H1 (cell line): ENCODE results near the gene SEMA3B. TPM values are rescaled to one million over a fixed set of nuclear protein-coding genes. Genes with fewer than 3 reads are reported as not detected.
A peak's percentile ranks its signal among the peaks of the same experiment; 100 is the strongest.

Experiments
- ASH2L ChIP-seq: fragments of 200-600, 300-600 bp; sonication (generic); IDR thresholded peaks from one replicate; pipeline ENCODE4 v1.7.1; 2017; ENCODE audit warnings: low read length
- BRCA1 ChIP-seq: IDR thresholded peaks from 2 replicates; pipeline ENCODE4 v1.6.1; 2012; ENCODE audit warnings: low read depth, low read length, improper control_type of control experiment
- CBX8 ChIP-seq: fragments of 300-800, 300-1000 bp; sonication (generic); IDR thresholded peaks from 2 replicates; pipeline ENCODE4 v1.7.1; 2016; ENCODE audit warnings: low read depth, low read length, borderline replicate concordance
- CEBPB ChIP-seq: IDR thresholded peaks from 2 replicates; pipeline ENCODE4 v1.6.1; 2012; ENCODE audit warnings: low read depth, low read length
- CHD1 ChIP-seq: IDR thresholded peaks from 2 replicates; pipeline ENCODE4 v1.6.1; 2012; ENCODE audit warnings: low read depth, low read length, improper control_type of control experiment
- CREB1 ChIP-seq: IDR thresholded peaks from 2 replicates; pipeline ENCODE4 v1.6.1; 2012; ENCODE audit warnings: inconsistent platforms
- EP300 ChIP-seq, 2 experiments: IDR thresholded peaks; 1 replicate in 1 of 2; 2 replicates in 1 of 2; pipeline ENCODE4 v1.6.1; 2011 to 2012; ENCODE audit warnings: low read depth in 2 of 2, low read length in 2 of 2, mild to moderate bottlenecking in 2 of 2, borderline replicate concordance in 1 of 2, inconsistent platforms in 1 of 2, moderate library complexity in 1 of 2
- GTF2F1 ChIP-seq: IDR thresholded peaks from 2 replicates; pipeline ENCODE4 v1.6.1; 2012; ENCODE audit warnings: low read depth, low read length, improper control_type of control experiment, borderline replicate concordance
- HDAC2 ChIP-seq, 2 experiments: fragments of 300-600 bp in 1 of 2; sonication (generic) in 1 of 2; IDR thresholded peaks; 2 replicates each; pipeline ENCODE4 v1.6.1; 2011 to 2012; ENCODE audit warnings: low read depth in 2 of 2, low read length in 2 of 2, mild to moderate bottlenecking in 2 of 2, moderate library complexity in 2 of 2, borderline replicate concordance in 1 of 2, inconsistent platforms in 1 of 2
- HDAC6 ChIP-seq: IDR thresholded peaks from one replicate; pipeline ENCODE4 v1.7.1; 2012; ENCODE audit warnings: low read depth, mild to moderate bottlenecking, inconsistent platforms, low read length, moderate library complexity
- JUND ChIP-seq: IDR thresholded peaks from 2 replicates; pipeline ENCODE4 v1.6.1; 2011; ENCODE audit warnings: mild to moderate bottlenecking, improper control_type of control experiment, low read length
- KDM1A ChIP-seq: fragments of 200-600, 300-600 bp; sonication (generic); IDR thresholded peaks from 2 replicates; pipeline ENCODE4 v1.7.1; 2016; ENCODE audit warnings: mild to moderate bottlenecking, low read length, borderline replicate concordance
- KDM5A ChIP-seq: fragments of 200-600 bp; IDR thresholded peaks from 2 replicates; pipeline ENCODE4 v1.7.1; 2012; ENCODE audit warnings: mild to moderate bottlenecking, low read length, inconsistent platforms, mixed read lengths
- NRF1 ChIP-seq: IDR thresholded peaks from 2 replicates; pipeline ENCODE4 v1.6.1; 2011; ENCODE audit warnings: mild to moderate bottlenecking, low read depth, low read length, improper control_type of control experiment
- POLR2AphosphoS5 ChIP-seq: IDR thresholded peaks from 2 replicates; pipeline ENCODE4 v1.6.1; 2011; ENCODE audit warnings: low read depth, low read length
- POU5F1 ChIP-seq: IDR thresholded peaks from 2 replicates; pipeline ENCODE4 v1.6.1; 2011; ENCODE audit warnings: low read depth, mild to moderate bottlenecking, low read length, moderate library complexity
- RAD21 ChIP-seq, 2 experiments: IDR thresholded peaks in 1 of 2; conservative IDR thresholded peaks in 1 of 2; 2 replicates each; pipeline ENCODE4 v1.6.1; 2011; ENCODE audit warnings: low read depth in 2 of 2, low read length in 2 of 2, improper control_type of control experiment in 1 of 2, inconsistent platforms in 1 of 2, mild to moderate bottlenecking in 1 of 2, moderate library complexity in 1 of 2
- RBBP5 ChIP-seq: IDR thresholded peaks from 2 replicates; pipeline ENCODE4 v1.7.1; 2012; ENCODE audit warnings: low read depth, mild to moderate bottlenecking, inconsistent platforms, low read length, moderate library complexity, borderline replicate concordance
- RXRA ChIP-seq: IDR thresholded peaks from 2 replicates; pipeline ENCODE4 v1.6.1; 2011; ENCODE audit warnings: low read depth, mild to moderate bottlenecking, low read length, moderate library complexity; ENCODE audit not compliant: insufficient read depth
- SIN3A ChIP-seq, 2 experiments: IDR thresholded peaks in 1 of 2; conservative IDR thresholded peaks in 1 of 2; 2 replicates each; pipeline ENCODE4 v1.6.1; 2011 to 2012; ENCODE audit warnings: low read length in 2 of 2, improper control_type of control experiment in 1 of 2, low read depth in 1 of 2, mild to moderate bottlenecking in 1 of 2
- SIRT6 ChIP-seq: IDR thresholded peaks from one replicate; pipeline ENCODE4 v1.7.1; 2012; ENCODE audit warnings: low read length, inconsistent platforms
- SIX5 ChIP-seq: IDR thresholded peaks from 2 replicates; pipeline ENCODE4 v1.6.1; 2011; ENCODE audit warnings: mild to moderate bottlenecking, low read depth, low read length
- SP4 ChIP-seq: IDR thresholded peaks from 2 replicates; pipeline ENCODE4 v1.6.1; 2012; ENCODE audit warnings: low read length, inconsistent platforms
- SUZ12 ChIP-seq: fragments of 200-600 bp; sonication (generic); IDR thresholded peaks from 2 replicates; pipeline ENCODE4 v1.6.1; 2012; ENCODE audit warnings: mild to moderate bottlenecking, inconsistent platforms, low read length, moderate library complexity, mixed read lengths
- TEAD4 ChIP-seq: IDR thresholded peaks from 2 replicates; pipeline ENCODE4 v1.6.1; 2012; ENCODE audit warnings: low read depth, low read length, inconsistent platforms, mixed read lengths
- polyA plus RNA-seq, 7 experiments: library from polyadenylated mRNA; depleted of rRNA in 3 of 7; stranded (reverse) in 5 of 7; unstranded in 2 of 7; fragments of >200 nt in 5 of 7; fragments of 200-250 nt in 2 of 7; gene quantifications; 1 replicate in 5 of 7; 2 replicates in 1 of 7; 4 replicates in 1 of 7; pipeline versions ENCODE4 v1.2.1 to v1.2.3, GENCODE V29; 2011 to 2013; ENCODE audit warnings: missing spikeins in 2 of 7, mixed read lengths in 2 of 7
- total RNA-seq: library from RNA; stranded (reverse); fragmentation: NEBNext Ultra II Directional; extraction: Animal tissue kit (Norgen Biotek cat#: 25700); gene quantifications from 2 replicates; pipeline ENCODE4 v1.2.1, GENCODE V29; 2021

SEMA3B gene
- total and polyA plus RNA-seq, 2 of the 8 experiments (the other 6 are each of a cell fraction or from before 2014, with no cell fraction given) = 3.0 to 4.7 TPM

GRCh38 chr3:50245831-50246516 lies 23.0 kb upstream of the SEMA3B start (continued):
- peak; percentile 62; the same call in 1 of the 2 replicates for TF ChIP-seq CREB1
- no peak for TF ChIP-seq SIX5
- TF ChIP-seq RXRA = 0 out of 2 replicates have a peak, but pooled peaks have one; percentile 55
- TF ChIP-seq SIRT6 = no peak
- 0 out of 2 replicates have a peak, but pooled peaks have one; percentile 44 for TF ChIP-seq POU5F1
- TF ChIP-seq KDM1A = peak; percentile 8; the same call in 1 of the 2 replicates
- TF ChIP-seq CBX8 = no peak
- no peak for TF ChIP-seq RBBP5
- TF ChIP-seq SUZ12 = no peak
- peak; percentile 44; the same call in 1 of the 2 replicates for TF ChIP-seq JUND
- no peak for TF ChIP-seq BRCA1
- peak; percentile 77 to 88; a peak in 3 of 4 replicates for TF ChIP-seq SIN3A (conservative IDR thresholded peaks at IDR 0.05 in 1 of 2, IDR thresholded peaks at IDR 0.05 in 1 of 2; ENCODE audit: low read depth in 1 of 2, low read length in 2 of 2)
- peak; percentile 75 to 91 for TF ChIP-seq RAD21 (IDR thresholded peaks at IDR 0.05 in 1 of 2, conservative IDR thresholded peaks at IDR 0.05 in 1 of 2; ENCODE audit: low read depth in 2 of 2, low read length in 2 of 2)
- peak in 1 of 2 experiments; percentile 69; a peak in 1 of 3 replicates for TF ChIP-seq EP300 (IDR thresholded peaks at IDR 0.05; ENCODE audit: borderline replicate concordance in 1 of 2, low read depth in 2 of 2, low read length in 2 of 2)
- TF ChIP-seq NRF1 = no peak
- TF ChIP-seq HDAC2 (IDR thresholded peaks at IDR 0.05; ENCODE audit: borderline replicate concordance in 1 of 2, low read depth in 2 of 2, low read length in 2 of 2) = peak; percentile 92 to 96
- no peak for TF ChIP-seq GTF2F1
- no peak for TF ChIP-seq HDAC6
- no peak for TF ChIP-seq TEAD4
- no peak for TF ChIP-seq CEBPB
- TF ChIP-seq CHD1 = no peak
- TF ChIP-seq SP4 = 0 out of 2 replicates have a peak, but pooled peaks have one; percentile 53
- TF ChIP-seq KDM5A = no peak
- TF ChIP-seq POLR2AphosphoS5 = no peak
- no peak for TF ChIP-seq ASH2L
